Panc1 (cell line): ENCODE data around the gene MT1X. TPM values are rescaled to one million over a fixed set of nuclear protein-coding genes. Genes with fewer than 3 reads are reported as not detected.

Experiments
- ATAC-seq: fragments of 200-7000 bp; cut with Tn5 transposase; 2 replicates; pipeline ENCODE4 v1.9.1; 2020; ENCODE audit warnings: mild to moderate bottlenecking, moderate library complexity
- BruUV-seq: library from RNA; stranded (reverse); fragments of 400-500 nt; replicated peaks from 2 replicates; lab custom pipeline; 2021; lab: Mats Ljungman, UMichigan
- CTCF ChIA-PET: fragments of 300-600 bp; sonication (Branson Sonifier 250); formaldehyde crosslinking; loops from one replicate; lab custom pipeline; 2022; ENCODE audit warnings: antibody characterized with exemption; lab: Charles Lee
- POLR2A ChIA-PET: fragments of 300-600 bp; sonication (Branson Sonifier 250); formaldehyde crosslinking; loops from one replicate; lab custom pipeline; 2022; ENCODE audit warnings: antibody characterized with exemption; lab: Charles Lee
- DNase-seq: peaks from one replicate; pipeline ENCODE4 v3.0.0-alpha.2; 2010; ENCODE audit warnings: low read depth, low spot score
- H3K27ac ChIP-seq: 2 replicates; pipeline ENCODE4 v1.5.1; 2011; ENCODE audit warnings: mild to moderate bottlenecking, low read length, inconsistent platforms
- H3K27me3 ChIP-seq: fragments of 200-500 bp; sonication (Bioruptor generic); 2 replicates; pipeline ENCODE4 v1.6.0; 2014; ENCODE audit warnings: low read length, inconsistent platforms; ENCODE audit not compliant: control insufficient read depth, insufficient read depth
- H3K36me3 ChIP-seq: fragments of 200-500 bp; sonication (Bioruptor generic); 2 replicates; pipeline ENCODE4 v1.5.1; 2014; ENCODE audit warnings: inconsistent platforms, mild to moderate bottlenecking, low read length, moderate library complexity; ENCODE audit not compliant: control insufficient read depth, insufficient read depth
- H3K4me1 ChIP-seq: 2 replicates; pipeline ENCODE4 v1.5.1; 2011; ENCODE audit warnings: inconsistent platforms, mild to moderate bottlenecking, low read length, moderate library complexity; ENCODE audit not compliant: control insufficient read depth, insufficient read depth
- H3K4me3 ChIP-seq, 2 experiments: 2 replicates each; pipeline ENCODE4 v1.5.1; 2011 to 2012; ENCODE audit warnings: low read depth in 2 of 2, low read length in 2 of 2, mild to moderate bottlenecking in 2 of 2, inconsistent platforms in 1 of 2, moderate library complexity in 1 of 2
- H3K9me3 ChIP-seq: fragments of 200-500 bp; sonication (Bioruptor generic); 2 replicates; pipeline ENCODE4 v1.5.1; 2014; ENCODE audit warnings: low read depth, mild to moderate bottlenecking, inconsistent platforms, low read length, moderate library complexity; ENCODE audit not compliant: control insufficient read depth, insufficient read depth
- CTCF ChIP-seq: fragments of 450-650 bp; IDR thresholded peaks from 2 replicates; pipeline ENCODE4 v1.5.1; 2017; ENCODE audit warnings: mild to moderate bottlenecking
- POLR2AphosphoS5 ChIP-seq: IDR thresholded peaks from 2 replicates; pipeline ENCODE4 v1.6.1; 2012; ENCODE audit warnings: mild to moderate bottlenecking, low read depth, low read length, moderate library complexity
- SIN3A ChIP-seq: IDR thresholded peaks from 2 replicates; pipeline ENCODE4 v1.6.1; 2012; ENCODE audit warnings: low read depth, mild to moderate bottlenecking, low read length, moderate library complexity, borderline replicate concordance; ENCODE audit not compliant: insufficient read depth
- TCF7L2 ChIP-seq: IDR thresholded peaks from 2 replicates; pipeline ENCODE4 v1.6.1; 2011; ENCODE audit warnings: mild to moderate bottlenecking, low read depth, low read length, inconsistent platforms
- in situ Hi-C: cut with HindIII; loops from 2 replicates; pipeline ENCODE4 v1.10.0; 2016; ENCODE audit warnings: low sequenced_read_pairs, low pct_unique_long_range_greater_than_20kb
- intact Hi-C: fragments of 100-400 bp; cut with micrococcal nuclease; formaldehyde crosslinking; loops from one replicate; pipeline ENCODE4 v1.10.0; 2022; ENCODE audit not compliant: unreplicated experiment
- total RNA-seq: library from RNA; stranded (reverse); gene quantifications from one replicate; pipeline ENCODE4 v1.2.1, GENCODE V29; 2021; ENCODE audit not compliant: unreplicated experiment
- TF ChIP-seq, protein P1 (sequence below), 2 experiments: IDR thresholded peaks; 2 replicates each; pipeline ENCODE4 v1.6.1; 2011 to 2012; ENCODE audit warnings: low read depth in 2 of 2, control low read depth in 1 of 2, low read length in 1 of 2, mild to moderate bottlenecking in 1 of 2, moderate library complexity in 1 of 2; ENCODE audit not compliant: insufficient read depth in 1 of 2

Gene MT1X
- total RNA-seq, 1 experiment from 2014 or later: 25.9 TPM

- no TSS peak for BruUV-seq
- intact Hi-C loops (no loop called here), in situ Hi-C loops (no loop called here)
- Histone ChIP-seq H3K27ac (no peak overlapping the region), H3K27me3 (no peaks in the 10 kb centered on the region), H3K9me3 (no peaks in the 10 kb centered on the region), H3K4me3 (no peak overlapping the region), H3K4me1 (no peaks in the 10 kb centered on the region), H3K36me3 (no peaks in the 10 kb centered on the region)
- no peak for TF ChIP-seq TCF7L2
- TF ChIP-seq, protein P1, sequence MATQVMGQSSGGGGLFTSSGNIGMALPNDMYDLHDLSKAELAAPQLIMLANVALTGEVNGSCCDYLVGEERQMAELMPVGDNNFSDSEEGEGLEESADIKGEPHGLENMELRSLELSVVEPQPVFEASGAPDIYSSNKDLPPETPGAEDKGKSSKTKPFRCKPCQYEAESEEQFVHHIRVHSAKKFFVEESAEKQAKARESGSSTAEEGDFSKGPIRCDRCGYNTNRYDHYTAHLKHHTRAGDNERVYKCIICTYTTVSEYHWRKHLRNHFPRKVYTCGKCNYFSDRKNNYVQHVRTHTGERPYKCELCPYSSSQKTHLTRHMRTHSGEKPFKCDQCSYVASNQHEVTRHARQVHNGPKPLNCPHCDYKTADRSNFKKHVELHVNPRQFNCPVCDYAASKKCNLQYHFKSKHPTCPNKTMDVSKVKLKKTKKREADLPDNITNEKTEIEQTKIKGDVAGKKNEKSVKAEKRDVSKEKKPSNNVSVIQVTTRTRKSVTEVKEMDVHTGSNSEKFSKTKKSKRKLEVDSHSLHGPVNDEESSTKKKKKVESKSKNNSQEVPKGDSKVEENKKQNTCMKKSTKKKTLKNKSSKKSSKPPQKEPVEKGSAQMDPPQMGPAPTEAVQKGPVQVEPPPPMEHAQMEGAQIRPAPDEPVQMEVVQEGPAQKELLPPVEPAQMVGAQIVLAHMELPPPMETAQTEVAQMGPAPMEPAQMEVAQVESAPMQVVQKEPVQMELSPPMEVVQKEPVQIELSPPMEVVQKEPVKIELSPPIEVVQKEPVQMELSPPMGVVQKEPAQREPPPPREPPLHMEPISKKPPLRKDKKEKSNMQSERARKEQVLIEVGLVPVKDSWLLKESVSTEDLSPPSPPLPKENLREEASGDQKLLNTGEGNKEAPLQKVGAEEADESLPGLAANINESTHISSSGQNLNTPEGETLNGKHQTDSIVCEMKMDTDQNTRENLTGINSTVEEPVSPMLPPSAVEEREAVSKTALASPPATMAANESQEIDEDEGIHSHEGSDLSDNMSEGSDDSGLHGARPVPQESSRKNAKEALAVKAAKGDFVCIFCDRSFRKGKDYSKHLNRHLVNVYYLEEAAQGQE (IDR thresholded peaks at IDR 0.05; ENCODE audit: insufficient read depth in 1 of 2, low read depth in 2 of 2, low read length in 1 of 2): no peak
- no peak for TF ChIP-seq SIN3A
- TF ChIP-seq POLR2AphosphoS5: no peak
- no peak for TF ChIP-seq CTCF
- no peak for ATAC-seq
- DNase-seq: no peak
- ChIA-PET POLR2A (no interaction called here), CTCF (no interaction called here)
Measured at GRCh38 chr16:56652600-56652999, 29.7 kb upstream of the MT1X start.

DNA sequence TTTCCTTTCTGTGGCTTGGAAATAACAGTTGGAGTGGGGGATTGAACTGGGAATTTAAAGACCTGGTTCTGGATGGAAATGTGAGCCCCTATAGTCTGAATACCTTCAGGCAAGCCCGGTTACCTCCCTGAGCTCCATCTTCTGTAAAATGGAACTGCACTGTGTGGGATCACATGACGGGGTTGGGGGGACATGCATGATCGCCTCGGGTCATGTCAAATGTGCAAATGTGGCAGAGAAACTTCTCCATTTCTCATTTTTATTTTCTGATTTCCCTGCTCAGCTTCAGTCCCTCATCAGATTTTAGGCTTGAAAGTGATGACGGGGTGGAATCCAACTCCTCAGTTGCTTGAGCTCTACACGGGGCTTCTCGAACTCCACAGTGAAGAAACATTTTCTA lies 29.1 kb upstream of the MT1X start:
- Histone ChIP-seq H3K27ac (no peak overlapping the region), H3K27me3 (no peaks in the 10 kb centered on the region), H3K36me3 (no peaks in the 10 kb centered on the region), H3K4me1 (peaks cover 2% of the 10 kb centered on the region; the same call in 1 of the 2 replicates), H3K4me3 (no peak overlapping the region), H3K9me3 (no peaks in the 10 kb centered on the region)
- ATAC-seq (no peak), DNase-seq (no peak)
- BruUV-seq: no TSS peak
- CTCF ChIA-PET: interaction anchor here (0.6 kb wide), 2 partner anchors 29 to 215 kb away, joined by 4 read pairs; no protein-coding TSS in a partner anchor
- in situ Hi-C loops (no loop called here), intact Hi-C loops (no loop called here)
- POLR2A ChIA-PET: no interaction called here
- TF ChIP-seq POLR2AphosphoS5 (no peak), SIN3A (no peak), CTCF (no peak), TCF7L2 (no peak)
- TF ChIP-seq, protein P1 (IDR thresholded peaks at IDR 0.05; ENCODE audit: insufficient read depth in 1 of 2, low read depth in 2 of 2, low read length in 1 of 2): no peak
